Measurements from ENCODE around the gene UTY. TPM values are rescaled to one million over a fixed set of nuclear protein-coding genes. Genes with fewer than 3 reads are reported as not detected.

The UTY gene
- not detected for polyA plus RNA-seq (2013)

DNA sequence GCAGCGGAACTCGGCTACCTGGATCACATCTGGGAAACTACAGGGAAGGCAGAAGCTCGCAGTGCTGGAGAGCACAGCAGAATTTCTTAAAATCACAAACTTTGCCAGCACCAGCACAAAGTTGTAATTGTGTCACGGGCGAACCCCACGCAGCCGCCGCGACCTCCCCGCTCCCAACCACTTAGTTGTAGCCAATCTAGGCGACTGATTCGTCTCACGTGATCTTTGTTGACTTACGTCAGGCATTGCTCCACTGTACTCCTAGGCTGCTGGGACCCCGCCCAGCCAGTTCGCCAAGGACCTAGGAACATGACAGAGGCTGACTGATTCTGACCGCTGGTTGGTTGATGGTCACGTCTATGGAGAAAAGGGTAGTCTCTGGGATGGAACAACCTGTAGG is at the start of gene UTY:
UTY (minus strand) TSS at position 206 of the 400 bp plus-strand sequence. CDS start 368 bp downstream, outside the sequence.
- H3K27me3 ChIP-seq (replicated peaks in 2 of 5; ENCODE audit: control insufficient read depth in 4 of 5, insufficient read depth in 5 of 5, low read length in 4 of 5), result no peaks in the 10 kb centered on the region
- H3K36me3 ChIP-seq (ENCODE audit: control insufficient read depth in 4 of 4, insufficient read depth in 4 of 4, low read length in 3 of 4), result peaks cover 0 to 9% (median 0%) of the 10 kb centered on the region in 4 experiments
- ChIA-PET CTCF (interaction anchor here (0.6 kb wide), 1 partner anchor 8 kb away, joined by 3 read pairs; no protein-coding TSS in a partner anchor), POLR2A (no interaction called here)
- no CpG with 5 or more reads among the region's 18 CpGs for WGBS (ENCODE audit: insufficient coverage)
- H3K4me3 ChIP-seq (ENCODE audit: control insufficient read depth in 1 of 7, extremely low read depth in 1 of 7, insufficient read depth in 4 of 7, low read depth in 2 of 7, low read length in 6 of 7), result peak within 1 kb of the TSS in 3 of 7 experiments; percentile 89 to 94 (median 93)
- H3K9me3 ChIP-seq (ENCODE audit: control extremely low read depth in 1 of 5, control insufficient read depth in 4 of 5, insufficient read depth in 2 of 5, low read depth in 1 of 5, low read length in 4 of 5), result no peaks in the 10 kb centered on the region
- no peak within 1 kb of the TSS for H3K27ac ChIP-seq (ENCODE audit: insufficient read depth in 1 of 2, low read depth in 1 of 2, low read length in 2 of 2, poor library complexity in 1 of 2, severe bottlenecking in 2 of 2)
- peak in 1 of 3 donors; percentile 92 for DNase-seq
- peaks cover 0 to 14% (median 3%) of the 10 kb centered on the region in 4 experiments for H3K4me1 ChIP-seq (ENCODE audit: control extremely low read depth in 1 of 4, control insufficient read depth in 4 of 4, insufficient read depth in 4 of 4, low read length in 3 of 4)

DNA sequence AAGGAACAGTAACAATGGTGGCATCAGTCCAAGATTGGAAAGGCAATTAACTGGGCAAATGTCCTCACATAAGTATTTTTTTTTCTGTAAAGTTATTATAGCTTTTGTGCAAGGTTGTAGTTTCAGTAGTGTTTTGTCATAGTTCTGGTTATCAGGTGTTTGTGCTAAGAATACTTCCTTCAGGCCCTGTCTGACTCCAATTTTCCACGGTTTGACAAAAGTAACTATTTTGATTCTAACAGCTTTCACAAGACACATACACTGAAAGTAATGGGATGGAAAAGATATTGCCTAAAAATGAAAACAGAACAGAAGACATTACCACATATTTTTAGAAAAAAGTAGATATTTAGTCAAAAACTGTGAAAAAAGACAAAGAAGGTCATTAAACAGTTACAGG is 40.6 kb upstream of the UTY start:
- WGBS (ENCODE audit: insufficient coverage), result no CpG with 5 or more reads among the region's 1 CpG
- Histone ChIP-seq H3K27me3 (replicated peaks in 2 of 5; ENCODE audit: control insufficient read depth in 4 of 5, insufficient read depth in 5 of 5, low read length in 4 of 5) (no peaks in the 10 kb centered on the region), H3K4me3 (ENCODE audit: control insufficient read depth in 1 of 7, extremely low read depth in 1 of 7, insufficient read depth in 4 of 7, low read depth in 2 of 7, low read length in 6 of 7) (no peak overlapping the region), H3K27ac (ENCODE audit: insufficient read depth in 1 of 2, low read depth in 1 of 2, low read length in 2 of 2, poor library complexity in 1 of 2, severe bottlenecking in 2 of 2) (no peak overlapping the region), H3K9me3 (ENCODE audit: control extremely low read depth in 1 of 5, control insufficient read depth in 4 of 5, insufficient read depth in 2 of 5, low read depth in 1 of 5, low read length in 4 of 5) (peaks cover 0 to 3% (median 0%) of the 10 kb centered on the region in 5 experiments), H3K4me1 (ENCODE audit: control extremely low read depth in 1 of 4, control insufficient read depth in 4 of 4, insufficient read depth in 4 of 4, low read length in 3 of 4) (no peaks in the 10 kb centered on the region), H3K36me3 (ENCODE audit: control insufficient read depth in 4 of 4, insufficient read depth in 4 of 4, low read length in 3 of 4) (no peaks in the 10 kb centered on the region)
- ChIA-PET POLR2A (no interaction called here), CTCF (no interaction called here)
- DNase-seq, result no peak

DNA sequence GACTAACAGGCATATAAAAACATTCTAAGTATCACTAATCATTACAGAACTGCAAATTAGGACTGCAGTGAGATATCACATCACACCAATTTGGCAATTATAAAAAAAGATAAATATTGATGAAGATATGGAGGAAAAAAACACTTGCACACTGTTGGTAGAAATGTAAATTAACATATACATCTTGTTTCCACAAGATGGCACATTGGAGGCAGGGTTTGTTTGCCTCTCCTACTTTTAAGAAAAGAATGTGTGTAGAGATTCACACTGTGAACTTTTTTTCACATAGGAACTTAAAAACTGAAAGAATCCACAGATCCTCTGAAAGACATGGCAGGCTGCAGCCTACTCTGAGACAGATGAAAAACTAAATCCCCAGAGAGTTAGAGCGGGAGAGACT is 21.4 kb upstream of the UTY start:
- ChIA-PET POLR2A (no interaction called here), CTCF (no interaction called here)
- no peaks in the 10 kb centered on the region for H3K4me1 ChIP-seq (ENCODE audit: control extremely low read depth in 1 of 4, control insufficient read depth in 4 of 4, insufficient read depth in 4 of 4, low read length in 3 of 4)
- no peak overlapping the region for H3K27ac ChIP-seq (ENCODE audit: insufficient read depth in 1 of 2, low read depth in 1 of 2, low read length in 2 of 2, poor library complexity in 1 of 2, severe bottlenecking in 2 of 2)
- no peaks in the 10 kb centered on the region for H3K27me3 ChIP-seq (replicated peaks in 2 of 5; ENCODE audit: control insufficient read depth in 4 of 5, insufficient read depth in 5 of 5, low read length in 4 of 5)
- H3K9me3 ChIP-seq (ENCODE audit: control extremely low read depth in 1 of 5, control insufficient read depth in 4 of 5, insufficient read depth in 2 of 5, low read depth in 1 of 5, low read length in 4 of 5), result no peaks in the 10 kb centered on the region
- WGBS (ENCODE audit: insufficient coverage), result no CpG with 5 or more reads among the region's 1 CpG
- no peak for DNase-seq
- no peak overlapping the region for H3K4me3 ChIP-seq (ENCODE audit: control insufficient read depth in 1 of 7, extremely low read depth in 1 of 7, insufficient read depth in 4 of 7, low read depth in 2 of 7, low read length in 6 of 7)
- H3K36me3 ChIP-seq (ENCODE audit: control insufficient read depth in 4 of 4, insufficient read depth in 4 of 4, low read length in 3 of 4), result no peaks in the 10 kb centered on the region

DNA sequence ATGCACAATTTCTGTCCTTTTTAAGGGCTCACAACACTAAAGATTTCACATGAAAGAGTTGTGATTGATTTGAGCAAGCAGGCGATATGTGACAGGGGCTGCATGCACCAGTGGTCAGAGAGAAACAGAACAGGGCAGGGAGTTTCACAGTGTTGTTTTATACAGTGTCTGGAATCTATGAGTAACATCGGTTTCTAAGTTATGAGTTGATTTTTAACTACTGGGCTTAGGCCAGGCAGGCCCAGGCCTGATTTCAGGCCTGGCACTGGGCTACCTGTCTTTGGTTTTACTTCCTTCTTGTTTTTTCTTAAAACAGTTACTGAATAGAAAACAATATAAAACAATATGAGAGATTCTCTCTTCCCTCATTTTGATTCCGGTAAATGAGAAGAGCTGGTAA is 13.9 kb upstream of the UTY start:
- Histone ChIP-seq H3K27ac (ENCODE audit: insufficient read depth in 1 of 2, low read depth in 1 of 2, low read length in 2 of 2, poor library complexity in 1 of 2, severe bottlenecking in 2 of 2) (no peak overlapping the region), H3K27me3 (replicated peaks in 2 of 5; ENCODE audit: control insufficient read depth in 4 of 5, insufficient read depth in 5 of 5, low read length in 4 of 5) (no peaks in the 10 kb centered on the region), H3K36me3 (ENCODE audit: control insufficient read depth in 4 of 4, insufficient read depth in 4 of 4, low read length in 3 of 4) (no peaks in the 10 kb centered on the region), H3K9me3 (ENCODE audit: control extremely low read depth in 1 of 5, control insufficient read depth in 4 of 5, insufficient read depth in 2 of 5, low read depth in 1 of 5, low read length in 4 of 5) (no peaks in the 10 kb centered on the region), H3K4me1 (ENCODE audit: control extremely low read depth in 1 of 4, control insufficient read depth in 4 of 4, insufficient read depth in 4 of 4, low read length in 3 of 4) (peaks cover 0 to 10% (median 0%) of the 10 kb centered on the region in 4 experiments), H3K4me3 (ENCODE audit: control insufficient read depth in 1 of 7, extremely low read depth in 1 of 7, insufficient read depth in 4 of 7, low read depth in 2 of 7, low read length in 6 of 7) (no peak overlapping the region)
- POLR2A ChIA-PET, result no interaction called here
- DNase-seq, result no peak
- no CpG with 5 or more reads among the region's 3 CpGs for WGBS (ENCODE audit: insufficient coverage)
- CTCF ChIA-PET, result interaction anchor here (1.5 kb wide), 1 partner anchor 10 kb away, joined by 5 read pairs; no protein-coding TSS in a partner anchor

DNA sequence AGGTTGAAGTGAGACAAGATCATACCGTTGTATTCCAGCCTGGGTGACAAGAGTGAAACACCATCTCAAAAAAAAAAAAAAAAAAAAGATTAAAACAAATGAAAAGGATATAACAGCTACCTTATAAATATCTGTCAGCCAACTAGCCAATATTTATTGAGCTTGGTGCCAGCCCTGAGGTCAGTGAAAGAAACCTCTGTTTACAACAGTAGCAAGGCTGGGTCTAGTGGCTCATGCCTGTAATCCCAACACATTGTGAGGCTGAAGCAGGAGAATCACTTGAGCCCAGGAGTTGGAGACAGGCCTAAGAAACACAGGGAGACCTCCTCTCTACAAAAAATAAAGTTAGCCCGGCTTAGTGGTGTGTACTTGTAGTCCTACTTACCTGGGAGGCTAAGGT is 12.6 kb upstream of the UTY start:
- Histone ChIP-seq H3K4me1 (ENCODE audit: control extremely low read depth in 1 of 4, control insufficient read depth in 4 of 4, insufficient read depth in 4 of 4, low read length in 3 of 4) (peaks cover 0 to 13% (median 0%) of the 10 kb centered on the region in 4 experiments), H3K27me3 (replicated peaks in 2 of 5; ENCODE audit: control insufficient read depth in 4 of 5, insufficient read depth in 5 of 5, low read length in 4 of 5) (no peaks in the 10 kb centered on the region), H3K36me3 (ENCODE audit: control insufficient read depth in 4 of 4, insufficient read depth in 4 of 4, low read length in 3 of 4) (no peaks in the 10 kb centered on the region), H3K9me3 (ENCODE audit: control extremely low read depth in 1 of 5, control insufficient read depth in 4 of 5, insufficient read depth in 2 of 5, low read depth in 1 of 5, low read length in 4 of 5) (no peaks in the 10 kb centered on the region), H3K4me3 (ENCODE audit: control insufficient read depth in 1 of 7, extremely low read depth in 1 of 7, insufficient read depth in 4 of 7, low read depth in 2 of 7, low read length in 6 of 7) (no peak overlapping the region), H3K27ac (ENCODE audit: insufficient read depth in 1 of 2, low read depth in 1 of 2, low read length in 2 of 2, poor library complexity in 1 of 2, severe bottlenecking in 2 of 2) (no peak overlapping the region)
- no peak for DNase-seq
- WGBS (ENCODE audit: insufficient coverage), result no CpG with 5 or more reads among the region's 2 CpGs
- CTCF ChIA-PET, result interaction anchor here (1.5 kb wide), 1 partner anchor 12 kb away, joined by 5 read pairs; no protein-coding TSS in a partner anchor
- POLR2A ChIA-PET, result no interaction called here

DNA sequence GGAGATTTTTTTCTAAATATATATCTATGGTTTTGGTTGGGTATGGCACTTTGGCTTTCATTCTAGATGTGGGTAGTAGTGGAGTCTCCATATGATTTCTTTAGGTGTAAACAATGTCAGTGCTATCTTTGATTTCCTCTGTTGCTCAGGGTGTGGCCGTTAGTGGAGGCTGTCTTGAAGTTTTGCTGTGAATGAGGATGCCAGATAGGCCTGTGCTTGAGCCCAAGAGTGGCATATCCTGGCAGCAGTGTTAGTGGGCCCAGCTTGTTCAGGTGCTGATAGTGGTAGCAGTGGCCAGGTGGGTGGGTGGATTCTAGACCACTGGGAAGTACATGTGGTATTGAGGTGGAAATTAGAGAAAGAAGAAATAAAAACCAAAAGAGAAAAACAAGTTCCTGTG is 8.9 kb upstream of the UTY start:
- H3K27ac ChIP-seq (ENCODE audit: insufficient read depth in 1 of 2, low read depth in 1 of 2, low read length in 2 of 2, poor library complexity in 1 of 2, severe bottlenecking in 2 of 2), result no peak overlapping the region
- H3K27me3 ChIP-seq (replicated peaks in 2 of 5; ENCODE audit: control insufficient read depth in 4 of 5, insufficient read depth in 5 of 5, low read length in 4 of 5), result no peaks in the 10 kb centered on the region
- H3K9me3 ChIP-seq (ENCODE audit: control extremely low read depth in 1 of 5, control insufficient read depth in 4 of 5, insufficient read depth in 2 of 5, low read depth in 1 of 5, low read length in 4 of 5), result no peaks in the 10 kb centered on the region
- peaks cover 0 to 13% (median 0%) of the 10 kb centered on the region in 4 experiments for H3K4me1 ChIP-seq (ENCODE audit: control extremely low read depth in 1 of 4, control insufficient read depth in 4 of 4, insufficient read depth in 4 of 4, low read length in 3 of 4)
- no peak overlapping the region for H3K4me3 ChIP-seq (ENCODE audit: control insufficient read depth in 1 of 7, extremely low read depth in 1 of 7, insufficient read depth in 4 of 7, low read depth in 2 of 7, low read length in 6 of 7)
- ChIA-PET CTCF (interaction anchor here (0.9 kb wide), 1 partner anchor 9 kb away, joined by 3 read pairs; no protein-coding TSS in a partner anchor), POLR2A (no interaction called here)
- H3K36me3 ChIP-seq (ENCODE audit: control insufficient read depth in 4 of 4, insufficient read depth in 4 of 4, low read length in 3 of 4), result no peaks in the 10 kb centered on the region
- no peak for DNase-seq
- WGBS (ENCODE audit: insufficient coverage), result no CpG with 5 or more reads among the region's 1 CpG

DNA sequence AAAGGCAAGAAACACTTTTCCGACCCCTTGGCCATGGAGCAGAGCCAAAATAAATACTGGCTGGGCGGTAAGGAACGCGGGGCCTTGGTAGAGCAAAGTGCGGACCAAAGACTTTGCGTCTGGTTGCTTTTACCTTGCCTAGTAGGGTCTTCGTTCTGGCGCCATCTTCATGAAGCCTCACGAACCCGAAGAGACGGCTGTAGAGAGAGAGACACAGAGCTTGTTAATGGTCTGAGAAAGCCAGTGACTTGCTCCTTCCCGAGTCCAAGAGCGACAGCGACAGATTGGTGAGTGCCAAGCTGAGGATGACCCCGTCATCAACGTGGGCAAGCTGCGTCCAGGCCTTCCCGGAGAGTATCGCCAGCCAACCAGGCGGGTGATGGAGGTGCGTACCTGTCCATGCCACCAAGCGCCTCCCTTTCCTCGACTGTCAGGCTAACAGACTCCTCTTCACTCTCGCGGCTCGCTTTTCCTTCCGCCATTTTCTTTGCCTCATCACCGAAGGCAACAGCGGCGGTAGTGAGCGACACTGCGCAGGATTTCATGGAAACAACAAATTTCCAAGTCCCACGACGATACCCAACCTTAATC is 617 bp downstream of the UTY start:
- CTCF ChIA-PET, result interaction anchor here (0.6 kb wide), 1 partner anchor 9 kb away, joined by 3 read pairs; no protein-coding TSS in a partner anchor
- peaks cover 0 to 14% (median 3%) of the 10 kb centered on the region in 4 experiments for H3K4me1 ChIP-seq (ENCODE audit: control extremely low read depth in 1 of 4, control insufficient read depth in 4 of 4, insufficient read depth in 4 of 4, low read length in 3 of 4)
- peaks cover 0 to 14% (median 0%) of the 10 kb centered on the region in 4 experiments for H3K36me3 ChIP-seq (ENCODE audit: control insufficient read depth in 4 of 4, insufficient read depth in 4 of 4, low read length in 3 of 4)
- POLR2A ChIA-PET, result no interaction called here
- no CpG with 5 or more reads among the region's 34 CpGs for WGBS (ENCODE audit: insufficient coverage)
- DNase-seq, result peak in 1 of 3 donors; percentile 34
- peak overlapping the region in 3 of 7 experiments; percentile 89 to 94 (median 93) for H3K4me3 ChIP-seq (ENCODE audit: control insufficient read depth in 1 of 7, extremely low read depth in 1 of 7, insufficient read depth in 4 of 7, low read depth in 2 of 7, low read length in 6 of 7)
- no peaks in the 10 kb centered on the region for H3K27me3 ChIP-seq (replicated peaks in 2 of 5; ENCODE audit: control insufficient read depth in 4 of 5, insufficient read depth in 5 of 5, low read length in 4 of 5)
- H3K27ac ChIP-seq (ENCODE audit: insufficient read depth in 1 of 2, low read depth in 1 of 2, low read length in 2 of 2, poor library complexity in 1 of 2, severe bottlenecking in 2 of 2), result no peak overlapping the region
- H3K9me3 ChIP-seq (ENCODE audit: control extremely low read depth in 1 of 5, control insufficient read depth in 4 of 5, insufficient read depth in 2 of 5, low read depth in 1 of 5, low read length in 4 of 5), result no peaks in the 10 kb centered on the region

Data from common myeloid progenitor, CD34-positive (primary cell).